GM10266 (cell line): ENCODE measurements around the gene IL12RB1.
A peak's percentile ranks its signal among the peaks of the same experiment; 100 is the strongest.

Experiments
- DNase-seq: peaks from one replicate; pipeline ENCODE4 v3.0.0; 2012; ENCODE audit errors: extremely low spot score
- CTCF ChIP-seq: IDR thresholded peaks from 2 replicates; pipeline ENCODE4 v1.5.1; 2012; ENCODE audit warnings: mild to moderate bottlenecking, low read depth; ENCODE audit not compliant: control insufficient read depth, insufficient read depth; ENCODE audit errors: missing control alignments

Gene IL12RB1

DNA sequence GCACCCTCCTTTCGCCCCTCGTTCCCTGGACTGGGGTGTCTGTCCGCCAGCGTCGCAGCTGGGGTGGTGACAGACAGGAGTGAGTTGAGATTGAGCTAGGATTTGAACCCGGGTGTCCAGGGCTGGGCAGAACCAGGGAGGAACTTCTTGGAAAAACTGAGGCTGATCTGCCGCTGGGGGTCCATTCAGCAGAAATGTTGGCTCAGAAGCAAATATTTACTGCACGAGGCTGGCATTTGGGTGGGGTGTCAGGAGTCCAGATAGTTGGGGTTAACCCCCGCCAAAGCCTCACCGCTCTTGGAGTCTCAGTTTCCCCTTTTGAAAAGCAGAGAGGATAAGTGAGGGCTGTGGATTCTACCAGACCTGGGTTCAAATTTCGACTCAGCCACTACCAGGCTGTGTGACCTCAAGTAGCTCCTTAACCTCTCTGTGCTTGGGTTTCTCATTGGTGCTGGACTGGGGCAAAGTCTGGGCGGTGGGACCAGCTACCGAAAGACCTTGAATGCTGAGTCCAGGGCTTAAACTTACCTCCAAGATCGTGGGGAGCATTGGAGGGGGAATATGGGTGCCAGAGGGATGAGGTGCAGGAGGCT lies 31.8 kb upstream of the IL12RB1 start:
- DNase-seq: no peak
- no peak for TF ChIP-seq CTCF

- DNase-seq: peak; percentile 100
- TF ChIP-seq CTCF: no peak
Observed at GRCh38 chr19:18117692-18118378, 31.1 kb upstream of the IL12RB1 start.

DNA sequence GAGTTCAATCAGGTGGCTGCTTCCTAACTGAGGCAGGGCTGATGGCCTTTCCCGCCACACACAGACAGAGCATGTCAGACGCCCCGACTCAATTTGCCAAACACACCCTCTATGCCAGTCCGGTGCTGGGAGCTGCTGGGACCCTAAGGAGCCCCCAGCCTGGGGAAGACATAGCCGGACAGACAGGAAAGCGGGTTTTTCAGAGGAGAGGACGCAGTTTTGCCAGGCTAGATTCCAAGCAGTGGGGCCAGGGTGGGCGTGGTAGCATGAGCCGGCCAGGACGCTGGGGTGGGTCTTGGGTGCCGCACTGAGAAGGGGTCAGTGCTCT lies 30.6 kb upstream of the IL12RB1 start:
- DNase-seq: no peak
- no peak for TF ChIP-seq CTCF

GRCh38 chr19:18114483-18114882 lies 27.7 kb upstream of the IL12RB1 start:
- TF ChIP-seq CTCF: no peak
- DNase-seq: no peak

DNA sequence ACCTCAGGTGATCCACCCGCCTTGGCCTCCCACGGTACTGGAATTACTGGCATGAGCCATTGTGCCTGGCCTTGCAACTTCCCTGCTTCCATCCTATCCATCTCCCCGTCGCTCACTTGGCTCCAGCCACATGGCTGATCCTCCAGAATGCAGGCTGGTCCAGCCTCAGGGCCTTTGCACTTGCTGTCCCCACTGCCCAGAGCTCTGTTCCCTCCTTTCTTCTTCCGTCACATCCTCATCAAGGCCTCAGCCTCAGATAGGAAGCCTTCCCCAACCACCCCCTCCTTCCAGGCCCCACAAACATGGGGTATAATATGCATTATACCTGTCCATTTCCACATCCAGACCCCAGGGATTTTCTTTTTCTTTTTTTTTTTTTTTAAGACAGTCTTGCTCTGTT lies 27.1 kb upstream of the IL12RB1 start:
- TF ChIP-seq CTCF: no peak
- no peak for DNase-seq

DNA sequence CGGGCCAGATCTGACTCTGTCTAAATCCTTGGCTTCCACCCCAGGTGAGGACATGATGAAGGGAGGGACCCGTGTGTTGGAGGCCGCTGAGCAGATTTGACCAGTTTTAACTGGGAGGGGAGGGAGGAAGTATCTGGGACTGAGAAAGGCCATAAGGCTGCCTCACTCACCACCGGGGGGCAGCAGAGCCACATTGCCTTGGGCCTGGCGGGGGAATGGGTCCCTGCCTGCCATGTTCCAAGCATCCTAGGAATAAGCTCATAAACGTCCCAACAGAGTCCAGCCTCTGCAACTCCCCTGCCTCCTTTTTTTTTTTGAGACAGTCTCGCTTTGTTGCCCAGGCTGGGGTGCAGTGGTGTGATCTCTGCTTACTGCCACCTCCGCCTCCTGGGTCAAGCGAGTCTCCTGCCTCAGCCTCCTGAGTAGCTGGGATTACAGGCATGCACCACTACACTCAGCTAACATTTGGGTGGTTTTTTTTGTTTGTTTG lies 26.3 kb upstream of the IL12RB1 start:
- TF ChIP-seq CTCF: peak; percentile 87

DNA sequence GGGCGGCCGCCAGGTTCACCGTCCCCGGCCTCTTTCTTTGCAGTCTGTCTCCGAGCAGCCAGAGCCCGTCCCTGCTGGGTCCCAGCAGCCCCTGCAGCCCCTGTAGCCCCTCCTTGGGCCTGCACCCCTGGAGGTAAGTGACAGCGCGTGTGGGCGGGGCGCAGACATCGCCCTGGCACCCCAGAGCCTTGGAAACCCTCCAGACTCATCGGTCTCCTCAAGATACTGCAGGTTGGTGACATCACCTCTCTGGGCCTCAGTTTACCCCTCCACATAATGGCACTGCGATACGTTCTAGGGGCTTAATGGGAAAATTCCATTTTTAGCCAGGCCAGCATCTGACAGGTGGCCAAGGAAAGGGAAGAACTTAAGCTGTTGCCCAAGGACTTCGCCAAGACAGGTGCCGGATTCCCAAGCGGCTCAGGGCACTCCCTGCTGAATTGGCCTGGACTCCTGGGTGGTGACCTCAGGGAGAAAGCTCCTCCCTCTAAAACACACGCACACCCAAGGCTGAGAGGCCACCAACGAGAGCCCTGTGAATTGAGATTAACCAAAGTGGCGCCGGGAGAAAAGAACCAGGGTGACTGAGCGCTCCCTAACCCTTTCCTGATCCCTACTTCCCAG lies 24.0 kb upstream of the IL12RB1 start:
- no peak for TF ChIP-seq CTCF

More for the DNA sequence above, 26.3 kb upstream of the IL12RB1 start:
- DNase-seq: peak; percentile 87

More for the DNA sequence above, 24.0 kb upstream of the IL12RB1 start:
- DNase-seq: no peak
